NCI-H345 (cell line): Measurements from ENCODE around the gene GSDMA.

Experiments
- DNase-seq: peaks from one replicate; lab custom pipeline; 2025; lab: John Stamatoyannopoulos, UW

GSDMA gene

GRCh38 chr17:40022497-40022896, 59.7 kb downstream of the GSDMA start:
- no peak for DNase-seq

GRCh38 chr17:40022961-40023541, 60.2 kb downstream of the GSDMA start:
- DNase-seq = no peak

GRCh38 chr17:40023590-40024292, 60.9 kb downstream of the GSDMA start:
- no peak for DNase-seq

GRCh38 chr17:40024901-40025300, 62.1 kb downstream of the GSDMA start:
- no peak for DNase-seq

- no peak for DNase-seq
These were observed 62.8 kb downstream of the GSDMA start for GRCh38 chr17:40025559-40025958.

GRCh38 chr17:40025991-40026815, 63.4 kb downstream of the GSDMA start:
- DNase-seq = no peak

GRCh38 chr17:40026816-40027613, 64.2 kb downstream of the GSDMA start:
- DNase-seq = peak; percentile 70
